Kasumi-1 (cell line): ENCODE results near the gene CYP2D6.
"Not testable (repeated sequence)": the region's sequence is repeated elsewhere in the genome, so short reads cannot be mapped to it uniquely, and the experiment has no call there.

Experiments used
- DNase-seq, 2 experiments: peaks; one replicate each; lab custom pipeline; 2025; lab: John Stamatoyannopoulos, UW

Gene CYP2D6

DNA sequence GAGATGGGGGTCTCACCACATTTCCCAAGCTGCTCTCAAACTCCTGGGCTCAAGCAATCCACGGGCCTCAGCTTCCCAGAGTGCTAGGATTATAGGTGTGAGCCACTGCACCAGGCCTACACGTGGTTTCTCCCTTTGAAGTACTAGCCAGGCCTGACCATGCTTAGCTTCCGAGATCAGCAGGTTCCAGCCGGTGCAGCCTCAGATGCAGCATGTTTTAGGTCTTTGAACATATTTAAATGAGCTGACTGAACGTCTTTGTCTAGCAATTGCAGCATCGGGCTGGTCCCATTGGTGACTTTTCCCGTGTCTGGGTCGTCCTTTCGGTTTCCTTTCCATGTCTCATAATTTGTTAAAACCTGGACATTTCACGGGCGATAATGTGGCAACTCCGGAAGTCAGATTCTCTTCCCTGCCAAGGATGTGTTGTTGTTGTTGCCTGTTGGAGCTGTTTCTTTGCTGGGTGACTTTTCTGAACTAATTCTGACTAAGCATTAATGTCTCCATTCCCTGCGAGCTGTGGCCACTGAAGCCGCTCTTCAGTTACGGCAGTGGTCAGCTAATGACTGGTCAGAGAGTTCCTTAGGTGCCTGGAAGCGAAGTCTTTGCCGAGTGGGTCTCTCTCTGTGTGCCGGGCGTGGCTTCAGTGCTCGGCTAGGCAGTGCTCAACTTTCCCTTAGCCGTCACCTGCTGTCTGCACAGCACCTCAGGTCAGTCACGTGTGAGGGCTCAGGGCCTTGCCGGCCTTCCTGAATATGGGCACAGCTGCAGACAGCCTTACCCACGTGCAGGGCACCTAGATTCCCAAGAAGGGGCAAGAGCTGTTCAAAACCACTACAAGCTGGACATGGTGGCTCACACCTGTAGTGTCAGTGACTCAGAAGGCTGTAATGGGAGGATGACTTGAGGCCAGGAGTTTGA is 3.8 kb upstream of the CYP2D6 start:
- DNase-seq = no peak

DNA sequence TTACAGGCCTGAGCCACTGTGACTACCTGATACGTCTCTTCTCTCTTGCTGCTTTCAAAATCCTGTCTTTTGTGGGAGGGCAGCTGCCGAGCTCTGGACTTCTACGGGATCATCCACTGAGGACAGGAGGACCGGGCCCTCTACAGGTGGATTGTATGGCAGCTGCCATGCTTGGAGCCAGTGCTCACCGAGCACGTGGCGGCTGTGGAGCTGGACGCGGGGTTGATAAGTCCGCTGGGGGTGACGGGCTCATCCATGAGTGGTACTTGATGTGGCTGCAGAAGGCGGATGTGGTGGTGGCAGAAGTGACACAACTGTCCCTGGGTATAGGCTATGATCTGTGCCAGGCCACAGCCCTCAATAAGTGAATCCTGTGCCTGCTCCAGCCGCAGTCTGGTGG is 1.8 kb upstream of the CYP2D6 start:
- DNase-seq = no peak

DNA sequence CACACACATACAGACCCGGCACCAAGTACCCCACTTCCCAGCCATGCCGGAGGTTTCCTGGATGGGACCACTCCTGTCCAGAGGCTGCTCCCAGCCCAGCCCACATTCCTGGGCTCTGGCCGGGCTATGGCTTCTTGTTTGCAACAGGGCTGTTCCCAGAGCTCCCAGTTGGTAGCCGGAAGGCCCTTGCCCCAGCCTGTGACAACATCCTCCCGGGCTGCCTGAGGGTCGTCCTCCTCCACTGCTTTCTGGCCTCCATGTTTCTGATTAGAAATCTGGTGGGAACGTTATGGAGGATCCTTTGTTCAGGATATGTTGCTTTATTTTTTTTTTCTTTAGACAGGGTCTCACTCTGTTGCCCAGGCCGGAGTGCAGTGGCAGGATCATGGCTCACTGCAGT is 952 bp upstream of the CYP2D6 start:
- no peak for DNase-seq

GRCh38 chr22:42130182-42130581 is 428 bp downstream of the CYP2D6 start:
- DNase-seq = not testable (repeated sequence)

- DNase-seq = not testable (repeated sequence)
Observed at GRCh38 chr22:42128776-42129694, 1.6 kb downstream of the CYP2D6 start.

GRCh38 chr22:42128007-42128406 is 2.6 kb downstream of the CYP2D6 start:
- DNase-seq = not testable (repeated sequence)

DNA sequence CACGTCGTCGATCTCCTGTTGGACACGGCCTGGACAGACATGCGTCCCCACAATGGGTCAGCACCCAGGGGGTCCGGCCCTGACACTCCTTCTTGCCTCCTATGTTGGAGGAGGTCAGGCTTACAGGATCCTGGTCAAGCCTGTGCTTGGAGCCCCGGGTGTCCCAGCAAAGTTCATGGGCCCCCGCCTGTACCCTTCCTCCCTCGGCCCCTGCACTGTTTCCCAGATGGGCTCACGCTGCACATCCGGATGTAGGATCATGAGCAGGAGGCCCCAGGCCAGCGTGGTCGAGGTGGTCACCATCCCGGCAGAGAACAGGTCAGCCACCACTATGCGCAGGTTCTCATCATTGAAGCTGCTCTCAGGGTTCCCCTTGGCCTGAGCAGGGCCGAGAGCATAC is 3.0 kb downstream of the CYP2D6 start:
- DNase-seq = no peak

- not testable (repeated sequence) for DNase-seq
Observed at GRCh38 chr22:42123529-42123928, 7.1 kb downstream of the CYP2D6 start.

GRCh38 chr22:42120231-42121021 is 10.2 kb downstream of the CYP2D6 start:
- peak; percentile 59 to 71 for DNase-seq

- DNase-seq = no peak
Observed at GRCh38 chr22:42116848-42117424, 13.7 kb downstream of the CYP2D6 start.

DNA sequence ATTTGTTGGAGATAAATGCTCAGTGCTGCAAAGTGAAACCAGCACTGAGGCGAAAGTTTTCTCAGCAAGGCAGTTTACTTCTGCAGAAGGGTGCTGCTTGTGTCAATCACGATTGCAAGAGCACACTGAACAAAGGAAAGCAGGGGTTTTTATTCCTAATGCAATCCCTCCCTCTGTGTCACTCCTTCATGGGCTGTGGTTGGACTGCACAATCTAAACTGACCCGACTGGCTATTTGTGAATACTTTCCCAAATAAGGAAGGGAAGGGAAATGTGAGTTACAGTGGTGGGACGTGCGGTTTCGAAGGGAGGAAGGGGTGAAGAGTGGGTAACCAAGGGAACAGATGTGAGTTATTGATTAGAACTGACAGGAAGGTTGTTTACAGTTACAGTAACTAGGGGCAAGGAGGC is 15.2 kb downstream of the CYP2D6 start:
- peak; percentile 89 to 91 for DNase-seq

DNA sequence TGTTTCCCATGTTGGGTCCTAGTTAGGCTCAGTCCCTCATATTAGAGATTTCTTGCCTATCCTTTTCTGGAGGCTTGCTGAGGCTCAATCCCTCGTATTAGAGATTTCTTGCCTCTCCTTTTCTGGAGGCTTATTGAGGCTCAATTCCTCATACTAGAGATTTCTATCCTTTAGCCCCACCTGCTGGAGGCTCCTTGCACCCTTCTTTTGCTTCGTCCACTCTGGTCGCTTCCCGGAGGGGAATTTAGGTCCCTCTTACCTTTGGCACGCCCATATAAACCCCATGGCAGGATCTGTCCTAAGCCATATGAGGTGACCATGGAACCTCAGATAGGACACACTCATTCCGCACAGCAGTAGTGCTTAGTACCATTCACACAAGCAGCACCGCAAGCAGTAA is 15.9 kb downstream of the CYP2D6 start:
- peak; percentile 63 to 78 for DNase-seq

DNA sequence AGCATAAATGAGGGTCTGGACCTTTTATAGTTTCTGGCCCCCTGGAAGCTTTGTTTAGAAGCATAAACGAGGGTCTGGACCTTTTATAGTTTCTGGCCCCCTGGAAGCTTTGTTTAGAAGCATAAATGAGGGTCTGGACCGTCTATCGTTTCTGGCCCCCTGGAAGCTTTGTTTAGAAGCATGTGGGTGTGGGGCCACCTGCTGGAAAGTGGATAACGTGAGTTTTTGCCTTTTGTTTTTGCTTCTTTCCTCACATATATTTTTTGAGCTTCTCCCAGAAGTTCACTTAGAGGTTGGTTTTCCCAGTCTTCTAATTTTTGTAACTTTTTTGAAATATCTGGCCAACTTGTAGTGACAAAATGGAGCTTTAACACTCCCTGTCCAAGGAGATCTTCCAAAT is 17.8 kb downstream of the CYP2D6 start:
- DNase-seq = peak; percentile 14 to 25

DNA sequence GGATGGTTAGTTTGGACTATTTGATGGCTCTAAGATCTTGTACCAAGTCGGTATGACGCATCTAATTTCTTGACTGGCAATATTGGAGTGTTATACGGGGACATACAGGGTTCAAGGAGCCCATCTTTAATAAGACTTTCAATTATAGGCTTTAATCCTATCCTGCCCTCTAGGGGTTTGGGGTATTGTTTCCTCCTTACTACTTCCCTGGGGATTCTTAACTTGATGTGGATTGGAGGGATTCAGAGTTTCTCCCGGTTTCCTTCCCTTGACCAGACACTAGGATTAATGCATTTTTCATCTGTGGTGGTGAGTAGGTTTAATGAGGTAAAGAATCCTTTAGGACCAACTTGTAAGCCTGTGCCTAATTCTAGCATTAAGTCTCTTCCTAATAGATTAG is 18.8 kb downstream of the CYP2D6 start:
- no peak for DNase-seq

GRCh38 chr22:42108848-42109247 is 21.8 kb downstream of the CYP2D6 start:
- no peak for DNase-seq

GRCh38 chr22:42104332-42104860 is 26.2 kb downstream of the CYP2D6 start:
- peak in 1 of 2 experiments; percentile 3 for DNase-seq

DNA sequence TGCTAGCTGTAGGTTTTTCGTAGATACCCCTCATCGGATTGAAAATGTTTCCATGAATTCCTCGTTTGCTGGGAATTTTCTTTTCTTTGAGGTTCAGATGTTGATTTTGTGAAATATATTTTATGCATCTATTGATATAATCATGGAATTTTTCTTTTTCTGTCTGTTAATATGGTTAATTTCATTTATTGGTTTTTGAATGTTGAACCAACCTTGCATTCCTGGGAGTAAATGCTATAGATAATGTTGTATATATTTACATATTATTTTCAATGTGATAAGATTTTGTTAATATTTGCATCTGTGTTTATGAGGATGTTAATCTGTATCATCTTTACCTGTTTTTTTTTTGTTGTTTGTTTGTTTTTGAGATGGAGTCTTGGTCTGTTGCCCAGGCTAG is 29.4 kb downstream of the CYP2D6 start:
- no peak for DNase-seq

- no peak for DNase-seq
Observed at GRCh38 chr22:42091455-42091782, 39.2 kb downstream of the CYP2D6 start.

DNA sequence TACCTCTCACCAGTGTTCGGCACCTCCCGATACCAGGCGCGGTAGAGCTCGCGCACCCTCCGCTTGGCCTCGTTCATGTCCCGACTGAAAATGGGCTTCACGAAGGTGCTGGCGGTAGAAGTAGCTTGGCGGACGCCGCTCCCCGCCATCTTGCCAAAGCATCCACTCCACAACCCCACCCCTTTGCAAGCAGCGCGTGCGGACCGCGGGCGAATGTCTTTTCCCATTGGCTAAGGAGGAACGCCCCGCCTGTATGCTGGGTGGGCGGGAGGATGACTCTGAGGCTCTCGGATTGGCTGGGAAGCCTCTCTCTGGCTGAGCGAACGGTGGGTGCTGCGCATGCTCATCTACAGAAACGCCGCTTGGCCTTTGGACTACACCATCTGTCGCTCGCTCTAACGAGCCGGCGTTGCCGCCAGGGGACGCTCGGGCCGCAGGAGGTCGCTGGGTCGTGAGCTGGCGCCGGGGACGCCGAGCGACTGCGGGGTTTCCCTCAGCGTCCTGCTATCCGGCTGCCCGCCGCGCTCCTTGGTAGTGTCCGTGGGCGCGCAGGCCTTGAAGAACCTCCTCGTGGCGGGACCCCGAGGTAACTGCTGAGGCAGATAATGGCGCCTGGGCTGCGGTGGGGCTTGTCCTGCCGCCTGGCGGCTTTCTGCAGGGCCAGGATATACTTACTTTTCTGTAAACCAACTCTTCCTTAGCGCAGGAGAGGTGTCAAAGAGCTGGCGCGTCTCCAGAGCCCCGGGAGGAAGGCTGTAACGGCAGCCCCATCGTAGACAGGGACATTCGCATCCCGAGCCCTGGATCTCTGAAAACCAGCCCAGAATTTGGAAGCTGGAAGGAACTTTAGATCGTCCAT is 39.8 kb downstream of the CYP2D6 start, which contains the start of gene NDUFA6:
NDUFA6 (minus strand) TSS at position 177 of the 859 bp plus-strand sequence; CDS start at position 149, 28 bp downstream.
- DNase-seq = peak; percentile 99

DNA sequence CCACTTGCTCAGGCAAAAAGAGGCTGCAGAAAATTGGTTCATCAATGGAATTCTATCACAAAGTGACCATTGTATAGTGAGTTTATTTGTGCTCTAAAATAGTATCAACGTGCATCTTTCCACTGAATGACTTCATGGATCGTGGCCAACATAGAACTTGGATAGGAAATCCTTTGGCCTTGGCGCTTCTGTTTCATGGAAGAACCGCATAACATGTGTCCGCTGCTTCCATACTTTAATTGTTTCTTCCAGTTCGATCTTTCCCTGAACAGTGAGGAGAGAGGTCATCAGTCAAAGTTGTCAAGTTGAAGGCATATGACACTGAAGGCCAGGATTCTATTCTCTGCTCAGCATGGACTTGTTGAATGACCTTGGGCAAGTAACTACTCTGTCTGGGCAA is 44.6 kb downstream of the CYP2D6 start:
- DNase-seq = no peak
